Right renal pelvis (tissue), 4 donors: ENCODE data around the gene IMPDH1. TPM values are rescaled to one million over a fixed set of nuclear protein-coding genes. Genes with fewer than 3 reads are reported as not detected.

Source experiments
- DNase-seq, 4 donors: peaks; one replicate each; pipeline ENCODE4 v3.0.0-alpha.2; 2013; ENCODE audit warnings: low read depth in 4 of 4, low spot score in 3 of 4, missing footprints in 1 of 4
- polyA plus RNA-seq, 4 donors: library from polyadenylated mRNA; unstranded; fragments of 120-200 nt; gene quantifications; one replicate each; pipeline ENCODE4 v1.2.1, GENCODE V29; 2013; ENCODE audit not compliant: insufficient read length in 4 of 4

Gene IMPDH1
- polyA plus RNA-seq, 4 donors: 25.5 to 31.5 (median 28.1) TPM

DNA sequence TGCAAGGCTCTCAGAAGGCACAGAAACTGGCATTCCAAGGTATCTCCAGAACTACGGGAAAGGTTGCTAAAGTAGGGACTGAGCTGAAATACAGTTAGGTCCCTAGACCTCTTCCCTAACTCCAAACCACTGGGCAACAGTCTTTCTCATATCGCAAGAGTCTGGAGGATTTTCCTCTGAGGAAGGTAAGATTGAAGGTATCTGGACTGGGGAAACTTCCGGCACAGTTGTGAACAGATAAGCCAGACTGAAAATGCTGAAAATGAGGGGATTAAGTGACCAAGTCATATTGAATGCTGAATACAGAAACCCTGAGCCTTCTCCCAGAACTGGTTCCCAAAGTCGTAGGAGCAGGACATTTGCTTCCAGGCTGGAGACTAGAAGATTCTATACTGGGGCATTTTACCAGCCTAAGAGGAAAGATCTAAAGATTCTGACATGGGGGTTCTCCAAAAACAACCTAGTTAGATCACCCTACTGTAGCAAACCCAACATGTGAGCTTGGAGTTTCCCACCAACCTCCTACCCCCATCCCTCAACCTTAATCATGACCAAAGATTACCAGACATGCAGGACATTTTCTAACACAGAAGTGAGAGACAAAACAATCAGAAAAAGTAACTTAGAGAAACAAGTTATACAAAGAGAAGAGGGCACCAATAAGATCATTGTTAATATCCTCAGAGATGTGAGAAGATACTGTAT lies 45.5 kb downstream of the IMPDH1 start:
- no peak for DNase-seq

DNA sequence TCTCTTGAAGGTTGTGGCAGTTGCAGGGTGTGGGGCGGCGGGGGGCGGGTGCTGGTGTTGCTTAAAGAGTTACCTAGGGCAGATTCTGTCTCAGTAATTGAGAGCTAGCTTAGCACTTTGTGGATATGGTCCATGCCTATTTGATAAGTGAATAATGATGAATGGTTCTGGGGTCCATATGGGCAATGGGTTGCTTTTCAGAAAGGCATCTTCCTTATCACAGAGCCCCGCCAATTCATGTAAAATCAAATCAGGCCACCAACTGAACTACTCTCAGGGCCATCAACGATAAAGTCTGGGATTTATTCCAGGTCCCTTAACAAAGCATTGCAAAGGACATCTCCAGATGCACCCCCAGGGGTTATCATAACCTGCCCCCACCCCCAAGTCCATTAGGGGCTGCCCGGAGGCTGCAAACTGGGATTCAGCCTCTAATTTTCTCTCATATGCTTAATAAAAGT lies 46.5 kb downstream of the IMPDH1 start:
- no peak for DNase-seq

DNA sequence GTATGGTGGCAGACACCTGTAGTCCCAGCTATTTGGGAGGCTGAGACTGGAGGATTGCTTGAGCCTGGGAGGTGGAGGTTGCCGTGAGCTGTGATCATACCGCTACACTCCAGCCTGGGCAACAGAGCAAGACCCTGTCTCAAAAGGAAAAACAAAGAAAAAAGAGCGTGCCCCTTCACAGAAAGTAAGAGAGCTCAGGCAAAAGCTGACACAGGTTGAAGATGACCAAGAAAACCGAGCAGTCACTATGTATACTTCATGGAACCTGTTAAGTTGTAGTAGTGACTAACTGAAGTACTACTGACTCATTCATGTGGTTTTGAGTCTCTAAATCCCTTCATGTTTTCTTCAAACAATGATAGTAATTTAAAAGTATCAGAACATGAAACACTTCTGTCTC lies 47.1 kb downstream of the IMPDH1 start:
- DNase-seq: no peak

DNA sequence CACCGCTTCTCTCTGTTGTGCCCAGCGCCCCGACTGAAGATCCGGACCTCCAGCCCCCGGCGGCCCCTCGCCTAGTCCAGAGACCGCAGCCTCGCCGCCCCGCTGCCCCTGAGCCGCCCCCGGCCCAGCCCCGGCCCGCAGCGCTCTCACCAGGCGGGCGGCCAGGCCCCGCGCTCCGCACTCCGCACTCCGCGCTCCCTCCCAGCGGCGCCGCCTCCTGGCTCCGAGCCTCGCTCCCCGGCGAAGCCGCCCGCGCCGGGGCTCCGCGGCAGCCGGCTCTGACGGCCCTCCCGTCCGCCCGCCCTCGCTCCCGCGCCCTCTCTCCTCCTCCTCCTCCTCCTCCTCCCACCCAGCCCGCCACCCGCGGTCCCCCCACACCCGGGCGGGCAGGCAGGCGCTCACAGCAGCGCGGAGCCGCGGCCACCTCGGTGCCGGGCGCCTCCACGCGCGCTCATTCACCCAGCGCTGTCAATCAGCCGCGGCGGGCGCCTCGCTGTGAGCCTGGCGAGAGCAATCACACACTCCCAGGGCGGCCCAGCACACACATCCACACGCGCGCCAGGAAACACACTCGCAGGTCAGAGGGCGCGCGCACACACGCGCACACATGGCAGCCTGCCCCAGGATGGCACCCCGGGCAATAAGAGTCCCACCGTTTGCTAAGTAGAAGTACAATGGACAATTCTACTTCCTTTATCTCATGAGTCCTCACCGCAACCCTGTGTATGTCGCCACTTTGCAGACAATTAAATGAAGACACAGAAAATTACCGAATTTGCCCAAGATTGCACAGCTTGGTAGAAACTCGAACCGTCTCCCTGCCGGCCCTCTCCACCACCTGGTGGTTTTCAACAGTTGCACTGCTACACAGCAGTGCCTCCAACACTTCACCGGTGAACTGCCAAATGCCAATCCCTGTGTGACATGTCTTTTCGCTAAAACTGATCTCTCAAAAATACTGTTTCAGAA lies 48.1 kb downstream of the IMPDH1 start, which contains the start of gene PRRT4:
Gene PRRT4, minus strand, starts transcription at position 280 of the 969 bp plus-strand sequence.
- DNase-seq: no peak

DNA sequence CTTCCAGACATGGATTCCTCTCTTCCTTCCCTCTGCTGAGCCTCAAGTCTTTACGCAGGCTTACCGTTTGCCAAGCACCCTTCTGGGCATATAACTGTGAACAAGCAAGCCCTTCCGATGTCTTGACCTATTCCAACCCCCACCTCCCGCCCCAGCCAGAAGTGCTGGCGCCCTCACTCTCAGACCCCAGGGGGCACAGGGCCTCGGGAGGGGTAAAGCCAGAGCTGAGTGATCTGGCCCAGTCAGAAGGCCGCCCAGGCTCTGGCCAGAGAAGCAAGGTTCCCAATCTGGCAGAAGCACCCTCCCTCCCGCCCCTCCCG lies 49.5 kb downstream of the IMPDH1 start:
- no peak for DNase-seq

DNA sequence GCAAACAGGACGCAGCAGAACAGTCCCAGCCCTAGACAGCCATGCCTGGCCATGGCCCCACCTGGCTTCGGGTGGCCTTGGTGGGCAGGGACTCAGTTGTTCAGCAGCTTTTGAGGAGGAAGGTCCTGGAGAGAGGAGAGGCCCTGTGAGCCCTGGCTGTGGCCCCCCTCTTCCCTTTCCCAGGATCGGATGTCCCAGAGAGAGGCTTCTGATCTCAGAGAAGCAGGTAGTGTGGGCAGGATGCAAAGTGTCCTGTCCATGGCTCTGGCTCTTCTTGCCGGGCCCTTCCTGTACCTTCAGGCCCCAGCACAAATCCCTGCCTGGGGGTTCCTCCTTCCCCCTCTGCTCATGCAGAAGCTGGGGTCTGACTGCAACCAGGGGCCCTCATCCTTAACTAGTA lies 49.8 kb downstream of the IMPDH1 start:
- DNase-seq: no peak

DNA sequence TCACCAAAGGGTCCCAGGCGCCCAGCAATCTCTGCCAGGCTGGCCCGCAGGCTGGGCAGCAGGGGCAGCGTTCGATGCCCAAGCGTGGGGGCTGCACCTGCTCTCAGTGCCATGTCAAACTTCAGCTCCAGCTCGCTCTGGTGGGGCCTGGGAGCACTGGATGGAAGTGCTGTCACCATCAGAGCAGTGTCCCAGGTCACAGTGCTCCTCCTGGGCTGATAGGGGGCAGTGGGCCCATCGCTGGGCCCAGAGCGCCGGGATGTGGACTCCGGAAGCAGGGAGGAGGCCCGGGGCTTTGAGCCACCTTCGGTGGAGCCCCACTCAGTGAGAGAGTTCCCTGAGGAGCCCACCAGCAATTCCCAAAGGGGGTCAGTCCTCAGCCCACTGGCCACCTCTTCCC lies 50.4 kb downstream of the IMPDH1 start:
- no peak for DNase-seq

DNA sequence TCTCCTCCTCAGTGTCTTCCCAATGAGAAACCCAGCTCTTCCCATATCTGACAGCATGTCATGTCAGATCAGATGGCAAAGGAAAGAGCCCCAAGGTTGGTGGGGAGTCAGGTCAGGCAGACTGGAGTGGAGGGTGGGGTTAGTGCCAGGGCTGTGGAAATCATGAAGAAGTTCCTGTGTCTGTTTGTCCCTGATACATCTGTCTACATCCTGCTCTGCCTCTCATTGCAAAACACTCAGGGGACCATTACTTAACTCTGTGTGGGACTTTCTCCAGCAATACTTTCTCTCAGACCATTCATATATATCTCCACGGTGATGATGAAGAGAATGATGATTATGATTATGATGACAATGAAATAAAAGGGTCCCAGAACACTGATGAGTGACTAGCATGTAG lies 51.5 kb downstream of the IMPDH1 start:
- no peak for DNase-seq

DNA sequence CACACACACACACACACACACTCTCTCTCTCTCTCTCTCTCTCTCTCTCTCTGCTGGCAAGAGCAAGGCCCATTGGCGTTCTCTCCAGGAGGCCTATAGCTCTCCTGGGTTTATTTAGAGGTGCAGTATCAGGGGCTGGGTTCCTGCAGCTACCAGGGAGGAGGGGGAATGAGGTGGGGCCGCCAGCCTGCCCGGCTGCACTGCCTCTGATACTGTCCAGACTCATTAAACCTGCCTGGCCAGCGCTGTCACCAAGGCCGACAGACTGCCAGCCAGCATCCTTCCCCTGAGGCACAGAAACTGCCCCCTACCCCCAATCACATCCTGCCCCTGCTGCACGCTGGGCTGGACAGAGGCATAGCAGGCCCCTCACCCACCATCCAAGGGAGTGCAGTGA lies 52.6 kb downstream of the IMPDH1 start:
- no peak for DNase-seq

DNA sequence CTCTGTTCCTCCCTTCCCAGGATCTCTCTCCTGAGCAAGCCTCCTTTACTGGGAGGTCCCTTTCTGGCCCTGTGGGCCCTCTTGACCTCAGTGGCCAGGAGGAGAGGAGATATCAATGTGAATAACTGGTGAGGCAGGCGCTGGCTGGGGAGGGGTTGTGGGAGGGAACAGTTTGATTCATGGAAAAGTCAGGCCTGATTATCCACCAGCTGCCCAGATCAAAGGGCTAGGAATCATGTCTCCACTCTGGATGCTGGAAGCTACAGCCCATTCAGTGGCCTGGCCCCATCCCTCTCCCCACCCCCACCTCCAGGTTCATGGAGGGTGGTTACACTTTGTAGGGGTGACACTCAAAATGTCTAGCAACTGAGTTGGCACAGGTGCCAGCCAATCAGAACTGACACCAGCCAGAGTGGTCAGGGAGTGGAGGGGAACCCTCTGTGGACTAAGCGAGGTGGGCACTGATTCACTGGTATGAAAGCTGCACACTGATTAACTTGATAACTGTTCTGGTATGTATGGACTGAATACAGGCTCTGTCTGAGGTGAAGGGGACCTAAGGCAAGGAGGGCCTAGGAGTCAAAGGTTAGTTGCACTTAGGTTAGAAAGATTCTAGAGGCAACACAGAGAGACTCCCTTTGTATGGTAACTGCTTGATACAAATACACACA lies 53.1 kb downstream of the IMPDH1 start:
- no peak for DNase-seq

DNA sequence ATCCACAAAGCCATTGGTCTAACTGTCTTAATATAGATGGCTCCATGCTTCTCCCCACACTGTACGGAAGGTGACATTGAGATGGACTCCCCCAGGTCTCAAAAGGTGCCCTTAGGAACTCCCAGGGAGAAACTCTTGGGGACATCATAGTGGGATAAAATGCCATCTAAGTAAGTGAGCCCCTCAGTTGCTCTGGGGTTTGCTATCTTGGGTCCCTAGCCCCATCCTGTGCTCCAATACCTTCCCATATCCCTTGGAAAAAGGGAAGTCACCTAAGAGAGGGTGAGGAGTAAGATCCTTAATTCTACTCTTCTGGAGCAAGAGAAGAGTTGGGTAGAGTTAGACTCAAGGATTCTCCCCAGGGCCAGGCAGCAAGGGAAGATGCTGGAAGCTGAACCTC lies 56.2 kb downstream of the IMPDH1 start:
- DNase-seq: no peak

DNA sequence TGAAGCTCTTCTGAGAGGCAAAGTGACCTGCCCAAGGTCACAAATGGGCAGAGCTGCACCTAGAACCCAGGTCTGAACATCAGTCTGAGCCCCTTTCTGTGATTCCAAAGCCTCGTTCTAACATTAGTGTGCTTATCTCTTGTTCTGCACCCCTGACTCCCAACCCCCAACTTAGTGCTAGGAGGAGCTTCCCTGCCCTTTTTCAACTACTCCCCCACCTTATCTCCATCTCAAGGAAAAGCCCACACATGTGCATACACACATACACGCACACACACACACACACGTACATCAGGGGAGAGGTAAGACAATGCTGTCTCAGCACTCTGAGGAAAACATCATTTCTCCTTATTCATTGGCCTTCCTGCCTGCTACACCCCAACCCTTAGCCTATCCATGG lies 56.6 kb downstream of the IMPDH1 start:
- no peak for DNase-seq

DNA sequence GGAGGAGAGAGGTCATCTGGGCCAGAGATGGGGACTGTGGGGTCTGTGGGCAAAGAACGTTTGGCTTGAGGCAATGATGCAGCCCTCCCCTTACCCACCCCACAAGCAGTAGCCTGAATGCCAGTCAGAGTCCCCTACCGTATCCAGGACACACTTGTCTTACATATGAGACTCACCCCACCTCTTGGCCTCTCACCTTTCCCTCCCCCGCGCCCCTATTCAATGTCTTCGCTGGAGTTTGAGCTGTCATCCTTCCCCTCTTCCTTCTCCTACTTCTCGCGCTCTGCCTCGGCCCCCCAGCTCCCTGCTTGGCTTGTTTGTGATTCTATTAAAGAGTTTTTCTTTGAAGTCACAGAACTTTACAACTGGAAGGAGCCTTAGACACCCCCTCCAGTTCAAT lies 57.1 kb downstream of the IMPDH1 start:
- DNase-seq: no peak

DNA sequence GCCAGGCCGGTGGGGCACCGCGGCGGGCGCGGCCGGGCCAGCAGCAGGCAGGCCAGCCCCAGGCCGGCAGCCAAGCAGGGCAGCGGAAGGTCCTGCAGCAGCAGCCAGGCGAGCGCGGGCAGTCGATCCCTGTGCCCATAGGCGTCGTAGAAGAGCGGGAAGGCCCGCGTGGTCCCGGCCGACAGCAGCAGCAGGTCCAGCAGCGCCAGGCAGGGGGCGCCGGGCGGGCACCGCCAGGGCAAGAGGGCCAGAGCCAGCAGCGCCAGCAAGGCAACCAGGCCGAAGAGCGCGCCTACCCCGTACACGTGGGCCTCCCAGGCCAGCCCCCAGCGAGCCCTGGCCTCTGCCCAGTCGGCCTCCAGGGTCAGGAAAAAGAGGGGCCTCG lies 57.6 kb downstream of the IMPDH1 start:
- DNase-seq: no peak

DNA sequence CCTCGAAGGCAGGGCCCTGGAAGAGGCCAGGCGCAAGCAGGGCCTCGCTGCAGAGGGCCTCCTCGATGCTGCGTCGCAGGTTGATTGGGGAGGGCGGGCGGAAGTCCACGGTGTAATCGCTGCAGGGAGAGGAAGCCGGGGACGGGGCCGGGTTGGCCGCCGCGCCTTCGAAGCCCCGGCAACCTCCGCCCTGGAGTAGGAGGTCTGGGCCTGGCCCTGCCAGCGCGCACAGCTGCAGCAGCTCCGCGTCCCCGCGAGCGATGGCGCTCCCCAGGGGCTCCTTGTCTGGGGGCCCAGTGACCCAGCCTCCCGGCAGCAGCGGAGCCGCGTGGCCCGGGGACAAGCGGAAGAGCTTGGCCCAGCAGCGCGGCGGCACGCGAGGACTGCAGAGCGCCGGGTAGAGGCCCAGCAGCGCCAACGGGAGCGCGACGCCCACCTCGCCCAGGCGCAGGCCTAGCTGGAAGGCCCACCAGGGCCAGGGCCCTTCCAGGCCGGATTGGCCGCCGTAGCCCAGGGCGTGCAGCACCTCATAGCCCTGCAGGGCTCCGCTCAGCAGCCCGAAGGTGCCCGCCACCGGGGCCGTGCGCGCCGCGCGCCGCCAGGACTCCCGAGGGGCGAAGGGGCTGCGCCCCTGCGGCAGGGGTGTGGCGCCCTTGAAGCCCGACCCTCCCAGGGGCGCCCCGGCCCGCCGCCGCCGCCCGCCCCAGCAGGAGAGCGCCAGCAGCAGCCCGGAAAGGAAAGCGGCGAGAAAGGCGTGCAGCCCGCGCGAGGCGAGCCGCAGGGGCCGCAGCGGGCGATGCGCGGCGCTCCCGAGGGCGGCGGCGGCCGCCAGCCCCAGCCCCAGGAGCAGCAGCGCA lies 58.3 kb downstream of the IMPDH1 start:
- no peak for DNase-seq

DNA sequence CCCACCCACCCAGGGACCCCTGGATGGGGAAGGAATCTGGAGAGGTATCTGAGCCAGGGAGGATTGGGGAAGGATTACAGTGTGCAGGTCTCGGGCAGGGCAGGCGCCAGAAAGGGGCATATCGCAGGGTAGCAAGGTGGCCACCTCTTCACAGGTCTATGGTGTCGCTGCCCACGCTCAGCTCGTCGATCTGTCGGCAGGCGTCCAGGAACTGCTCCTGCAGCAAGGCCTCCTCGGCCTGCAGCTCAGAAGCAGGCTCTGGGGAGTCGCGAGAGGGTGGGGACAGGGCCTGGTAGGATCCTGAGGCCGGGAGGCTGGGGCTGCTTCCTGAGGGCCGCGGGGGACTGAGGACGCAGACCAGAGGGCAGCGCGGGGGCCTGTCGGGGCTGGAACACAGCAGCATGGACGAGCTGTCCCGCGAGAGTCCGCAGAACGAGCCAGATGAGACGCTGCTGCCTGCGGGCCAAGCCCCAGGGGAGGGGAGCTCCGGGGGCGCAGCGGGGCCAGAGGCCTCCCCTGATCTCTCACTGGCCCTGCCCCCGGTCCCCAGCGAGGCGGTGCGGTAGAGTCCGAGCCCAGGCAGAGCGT lies 59.0 kb downstream of the IMPDH1 start:
- DNase-seq: no peak

DNA sequence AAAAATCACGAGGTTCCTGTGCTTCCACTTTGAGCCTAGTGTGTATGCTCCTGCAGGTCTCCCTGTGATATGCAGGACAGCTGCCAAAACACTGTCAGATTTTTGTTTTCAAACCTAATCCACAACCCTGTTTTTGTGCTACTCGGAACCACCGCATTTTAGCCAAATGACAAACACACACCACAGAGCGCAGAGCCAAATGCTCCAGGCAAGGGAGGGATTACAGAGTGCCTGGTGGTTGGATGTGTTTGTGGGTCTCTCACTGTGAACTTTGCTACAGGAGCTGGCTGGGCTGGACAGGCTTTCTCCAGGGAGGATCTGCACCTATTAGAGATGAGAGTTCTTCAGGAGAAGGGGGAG lies 60.3 kb downstream of the IMPDH1 start:
- DNase-seq: no peak

DNA sequence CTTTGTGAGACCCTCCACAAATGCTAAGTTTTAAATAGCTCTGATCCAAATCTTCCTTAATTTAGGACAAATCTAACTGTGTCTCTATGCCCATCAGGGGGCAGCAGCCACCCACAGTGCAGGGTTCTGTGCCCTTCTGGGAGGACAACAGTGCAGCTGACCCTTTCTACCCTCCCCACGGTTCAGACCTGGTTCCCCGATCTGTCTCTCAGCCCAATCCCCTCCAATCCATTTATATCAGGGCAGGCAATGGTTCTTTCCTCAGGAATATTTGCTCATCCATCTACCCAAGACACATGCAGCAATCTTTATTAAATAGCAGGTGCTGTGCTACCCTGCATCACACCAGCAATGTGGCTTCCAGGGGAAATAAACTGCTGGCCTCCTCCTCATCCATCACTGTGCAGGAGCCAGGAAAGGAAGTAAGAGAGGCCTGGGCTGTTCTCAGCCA lies 62.1 kb downstream of the IMPDH1 start:
- DNase-seq: no peak

DNA sequence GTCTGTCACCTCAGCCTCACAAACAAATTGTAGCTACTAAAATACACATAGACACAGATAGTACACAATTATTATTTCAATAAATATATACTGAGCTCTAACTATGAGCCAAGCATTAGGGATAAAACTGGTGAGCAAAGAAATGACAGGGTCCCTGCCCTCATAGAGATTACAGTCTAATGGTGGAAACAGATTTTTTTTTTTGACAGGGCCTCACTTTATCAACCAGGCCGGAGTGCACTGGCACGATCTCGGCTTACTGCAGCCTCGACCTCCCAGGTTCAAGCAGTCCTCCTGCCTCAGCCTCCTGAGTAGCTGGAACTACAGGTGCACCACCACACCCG lies 65.4 kb downstream of the IMPDH1 start:
- DNase-seq: no peak
